GM21576 (cell line): ENCODE data around the gene CELA3A.
"Not testable (repeated sequence)": the region's sequence is repeated elsewhere in the genome, so short reads cannot be mapped to it uniquely, and the experiment has no call there.

Source experiments
- ATAC-seq: cut with Tn5 transposase; IDR thresholded peaks from one replicate; pipeline ENCODE4 v1.9.1; 2021; ENCODE audit warnings: mild to moderate bottlenecking, moderate library complexity; ENCODE audit not compliant: unreplicated experiment

The CELA3A gene

GRCh38 chr1:21980515-21981220, 20.8 kb upstream of the CELA3A start:
- ATAC-seq, result not testable (repeated sequence)

- not testable (repeated sequence) for ATAC-seq
Observed at GRCh38 chr1:21981253-21981652, 20.2 kb upstream of the CELA3A start.

- not testable (repeated sequence) for ATAC-seq
Observed at GRCh38 chr1:21982122-21982521, 19.3 kb upstream of the CELA3A start.

GRCh38 chr1:21983539-21983938, 17.9 kb upstream of the CELA3A start:
- not testable (repeated sequence) for ATAC-seq

DNA sequence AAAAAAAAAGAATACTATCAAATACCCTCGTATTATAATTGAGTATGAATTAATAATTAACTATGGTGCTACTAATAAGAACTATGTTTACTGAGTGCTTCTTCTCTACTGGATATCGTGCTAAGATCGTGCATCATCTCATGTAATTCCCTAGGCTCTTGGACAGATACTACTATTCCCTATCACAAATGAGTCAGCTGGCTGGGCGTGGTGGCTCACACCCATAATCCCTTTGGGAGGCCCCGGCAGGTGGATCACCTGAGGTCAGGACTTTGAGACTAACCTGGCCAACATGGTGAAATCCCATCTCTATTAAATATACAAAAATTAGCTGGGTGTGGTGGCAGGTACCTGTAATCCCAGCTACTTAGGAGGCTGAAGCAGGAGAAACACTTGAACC, 15.6 kb upstream of the CELA3A start:
- not testable (repeated sequence) for ATAC-seq

DNA sequence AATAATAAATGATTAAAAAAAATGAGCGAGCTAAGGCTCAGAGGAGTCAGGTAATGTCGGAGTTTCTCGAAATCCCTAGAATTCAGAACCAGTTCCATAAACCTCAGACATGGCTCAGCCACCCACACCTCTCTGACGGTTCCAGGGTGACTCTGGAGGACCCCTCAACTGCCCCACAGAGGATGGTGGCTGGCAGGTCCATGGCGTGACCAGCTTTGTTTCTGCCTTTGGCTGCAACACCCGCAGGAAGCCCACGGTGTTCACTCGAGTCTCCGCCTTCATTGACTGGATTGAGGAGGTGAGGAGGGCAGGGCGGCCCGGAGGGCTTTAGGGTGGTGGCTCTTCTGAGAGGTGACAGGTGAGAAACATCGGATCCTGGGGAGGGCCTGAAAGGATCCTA, 15.1 kb upstream of the CELA3A start:
- not testable (repeated sequence) for ATAC-seq

DNA sequence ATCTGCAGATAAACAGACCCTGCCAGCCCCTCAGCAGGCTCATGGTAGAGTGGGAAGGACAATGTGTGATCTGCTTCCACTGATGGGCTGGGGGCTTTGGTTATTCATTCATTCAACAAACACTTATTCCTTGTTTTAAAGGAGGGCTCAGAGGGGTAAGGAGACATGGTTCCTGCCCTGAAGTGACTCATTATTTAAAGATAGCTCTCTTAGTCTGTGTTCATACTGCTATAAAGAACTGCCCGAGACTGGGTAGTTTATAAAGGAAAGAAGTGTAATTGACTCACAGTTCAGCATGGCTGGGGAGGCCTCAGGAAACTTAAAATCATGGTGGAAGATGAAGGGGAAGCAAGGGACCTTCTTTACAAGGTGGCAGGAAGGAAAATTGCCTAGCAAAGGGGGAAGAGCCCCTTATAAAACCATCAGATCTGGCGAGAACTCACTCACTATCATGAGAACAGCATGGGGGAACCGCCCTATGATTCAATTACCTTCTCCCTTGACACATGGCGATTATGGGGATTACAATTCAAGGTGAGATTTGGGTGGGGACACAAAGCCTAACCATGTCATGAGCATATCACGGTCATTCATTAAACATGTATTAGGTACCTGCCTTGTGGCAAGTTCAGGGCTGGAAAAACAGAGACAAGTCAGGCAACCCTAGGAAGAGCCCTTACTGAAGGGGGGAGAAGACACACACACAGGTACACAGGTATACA, 11.6 kb upstream of the CELA3A start:
- ATAC-seq, result not testable (repeated sequence)

GRCh38 chr1:21992186-21992585, 9.3 kb upstream of the CELA3A start:
- not testable (repeated sequence) for ATAC-seq

- ATAC-seq, result not testable (repeated sequence)
Observed at GRCh38 chr1:21994716-21995115, 6.7 kb upstream of the CELA3A start.

DNA sequence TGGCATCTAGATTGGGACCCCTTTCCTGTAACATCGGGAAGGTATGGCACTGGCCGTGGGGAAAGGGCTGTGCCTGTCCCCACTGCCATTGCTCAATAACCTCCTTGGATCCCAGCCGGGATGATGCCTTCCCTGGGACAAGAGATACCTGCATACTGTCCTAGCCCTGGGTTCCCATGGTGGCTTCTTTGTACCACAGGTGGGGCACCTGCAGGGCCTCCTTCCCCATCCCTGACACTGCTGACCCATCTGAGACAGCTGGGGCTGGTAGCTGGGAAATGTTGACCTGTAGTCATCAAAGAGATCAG, 4.8 kb upstream of the CELA3A start:
- not testable (repeated sequence) for ATAC-seq

DNA sequence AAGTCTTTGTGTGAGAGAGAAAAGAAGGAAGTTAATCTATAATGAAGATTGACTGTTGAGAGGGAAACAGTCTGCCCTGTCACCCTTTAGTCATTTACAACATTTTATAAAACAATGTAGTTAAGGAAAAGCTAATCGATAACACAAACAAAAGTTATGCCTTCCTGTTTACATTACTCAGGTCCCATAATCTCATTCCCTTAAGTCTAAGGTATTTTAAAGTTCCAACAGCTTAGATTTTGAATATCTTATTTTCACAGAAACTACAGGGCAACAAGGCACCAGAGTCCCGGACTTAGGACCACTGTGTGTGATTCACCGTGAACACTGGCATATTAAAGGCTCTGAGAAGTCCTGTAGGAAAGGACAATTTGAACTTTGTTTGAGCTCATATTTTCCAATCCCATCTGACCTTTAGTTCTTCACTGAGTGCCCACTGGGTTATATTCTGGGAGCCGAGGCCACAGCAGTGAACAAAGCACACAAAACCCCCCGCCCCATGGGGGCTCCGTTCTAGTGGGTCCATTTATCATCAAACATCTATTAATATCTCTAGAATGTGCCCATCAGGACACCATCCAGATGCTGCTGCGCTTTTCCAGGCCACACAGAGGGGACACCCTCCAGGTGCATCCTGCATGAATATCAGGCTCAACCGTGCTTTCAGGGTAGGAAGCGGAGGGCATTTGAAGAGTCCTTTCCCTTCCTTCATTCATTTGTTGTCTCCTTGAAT, 3.4 kb upstream of the CELA3A start:
- not testable (repeated sequence) for ATAC-seq

DNA sequence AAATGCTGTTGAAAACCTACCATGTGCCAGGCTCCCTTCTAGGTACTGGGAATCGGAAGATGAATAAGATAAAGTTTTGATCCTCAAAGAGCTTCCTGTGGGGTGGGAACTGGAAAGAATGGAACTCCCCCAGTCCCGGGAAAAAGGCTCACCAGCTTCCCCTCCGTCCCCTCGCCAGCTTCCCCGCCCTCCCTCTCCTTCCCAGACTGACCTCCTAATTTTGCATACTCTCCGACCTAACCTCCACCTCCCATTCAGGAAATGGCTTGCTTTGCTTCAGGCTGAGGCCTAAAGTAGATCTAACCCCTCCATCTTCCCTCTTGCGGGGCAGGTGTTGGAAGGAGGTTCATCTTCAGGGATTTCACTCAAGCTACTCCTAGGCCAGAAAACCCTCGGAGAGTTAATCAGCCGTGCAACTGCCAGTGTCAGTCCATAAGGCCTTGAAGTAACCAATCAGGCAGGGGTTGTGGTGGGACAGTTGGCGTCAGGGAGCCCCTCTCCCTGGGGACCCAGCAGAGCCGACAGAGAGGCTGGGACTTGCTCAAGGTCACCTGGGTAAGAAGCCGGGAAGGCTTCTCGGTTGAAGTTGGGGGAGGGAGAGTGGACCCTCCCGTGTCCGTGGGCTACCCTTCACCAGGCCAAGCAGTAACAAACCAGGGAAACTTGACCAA, 2.7 kb upstream of the CELA3A start:
- ATAC-seq, result not testable (repeated sequence)

DNA sequence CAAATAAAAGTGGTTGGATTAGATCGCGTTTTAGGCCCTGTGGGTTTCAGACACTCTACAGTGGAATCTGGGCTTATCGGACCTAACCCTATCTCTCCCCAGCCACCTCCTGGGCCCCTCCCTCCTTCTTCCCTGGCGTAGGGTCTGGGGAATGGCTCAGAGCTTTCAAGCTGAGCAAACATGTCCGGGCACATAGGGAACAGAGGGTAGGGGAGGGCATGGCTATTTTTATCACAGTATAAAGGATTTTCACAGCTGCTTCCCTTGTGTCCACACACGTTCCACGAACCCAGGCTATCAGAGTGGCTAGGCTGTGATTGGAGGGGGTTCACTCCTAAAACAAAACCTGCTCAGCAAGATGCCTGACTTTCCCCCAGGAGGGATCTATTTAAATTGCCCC, 1.8 kb upstream of the CELA3A start:
- ATAC-seq, result not testable (repeated sequence)

- not testable (repeated sequence) for ATAC-seq
Observed at GRCh38 chr1:22002461-22002860, 1.0 kb downstream of the CELA3A start.

GRCh38 chr1:22002875-22003274, 1.4 kb downstream of the CELA3A start:
- not testable (repeated sequence) for ATAC-seq

GRCh38 chr1:22003959-22004358, 2.5 kb downstream of the CELA3A start:
- ATAC-seq, result not testable (repeated sequence)

GRCh38 chr1:22005261-22006149, 4.0 kb downstream of the CELA3A start:
- ATAC-seq, result not testable (repeated sequence)

GRCh38 chr1:22006736-22007135, 5.3 kb downstream of the CELA3A start:
- not testable (repeated sequence) for ATAC-seq

DNA sequence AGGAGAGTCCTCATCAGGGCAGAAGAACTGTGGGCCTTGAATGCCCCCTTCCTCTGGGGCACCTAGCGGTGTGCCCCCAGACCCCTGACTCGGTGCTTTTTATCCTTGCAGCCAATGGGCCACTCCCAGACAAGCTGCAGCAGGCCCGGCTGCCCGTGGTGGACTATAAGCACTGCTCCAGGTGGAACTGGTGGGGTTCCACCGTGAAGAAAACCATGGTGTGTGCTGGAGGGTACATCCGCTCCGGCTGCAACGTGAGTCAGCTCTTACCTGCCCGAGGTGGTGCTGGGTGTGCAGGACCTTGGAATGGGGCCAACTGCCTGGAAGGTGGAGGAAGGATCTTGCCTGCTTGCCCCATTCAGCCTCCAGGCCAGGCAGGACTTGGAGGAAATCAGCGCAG, 5.8 kb downstream of the CELA3A start:
- not testable (repeated sequence) for ATAC-seq

DNA sequence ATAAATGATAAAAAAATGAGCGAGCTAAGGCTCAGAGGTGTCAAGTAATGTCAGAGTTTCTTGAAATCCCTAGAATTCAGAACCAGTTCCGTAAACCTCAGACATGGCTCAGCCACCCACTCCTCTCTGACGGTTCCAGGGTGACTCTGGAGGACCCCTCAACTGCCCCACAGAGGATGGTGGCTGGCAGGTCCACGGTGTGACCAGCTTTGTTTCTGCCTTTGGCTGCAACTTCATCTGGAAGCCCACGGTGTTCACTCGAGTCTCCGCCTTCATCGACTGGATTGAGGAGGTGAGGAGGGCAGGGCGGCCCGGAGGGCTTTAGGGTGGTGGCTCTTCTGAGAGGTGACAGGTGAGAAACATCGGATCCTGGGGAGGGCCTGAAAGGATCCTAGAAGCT, 8.1 kb downstream of the CELA3A start:
- not testable (repeated sequence) for ATAC-seq
